ENCODE results near the gene SND1.

Gene SND1

DNA sequence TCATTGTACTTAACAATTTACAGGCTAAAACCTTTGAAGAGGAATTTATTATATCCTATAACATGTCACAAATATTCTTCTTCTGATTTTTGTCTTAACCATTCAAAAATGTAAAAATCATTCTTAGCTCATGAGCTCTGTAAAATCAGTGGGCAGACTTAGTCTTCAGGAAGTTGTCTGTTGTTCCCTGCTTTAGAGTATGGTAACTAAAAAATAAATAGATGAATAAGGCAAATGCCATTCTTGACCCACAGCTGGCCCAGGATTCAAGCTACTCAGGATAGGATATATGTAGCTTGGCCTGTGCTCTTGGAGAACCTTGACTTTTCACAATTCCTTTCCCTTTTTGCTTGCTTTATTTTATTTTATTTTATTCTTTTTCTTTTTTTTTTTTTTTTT lies 327.7 kb downstream of the SND1 start:
- no peak for ATAC-seq
- TF ChIP-seq RARB (CRISPR knock-in tag; IDR thresholded peaks at IDR 0.05) (no peak), TCF4 (CRISPR knock-in tag; IDR thresholded peaks at IDR 0.05; ENCODE audit: borderline replicate concordance) (no peak), ZNF565 (CRISPR knock-in tag; conservative IDR thresholded peaks at IDR 0.05; ENCODE audit: low read depth) (no peak), POU6F1 (CRISPR knock-in tag; IDR thresholded peaks at IDR 0.05; ENCODE audit: borderline replicate concordance, low read depth) (no peak), TOX (CRISPR knock-in tag; IDR thresholded peaks at IDR 0.05; ENCODE audit: borderline replicate concordance) (no peak), ISL1 (CRISPR knock-in tag; IDR thresholded peaks at IDR 0.05) (no peak), ESRRG (CRISPR knock-in tag; IDR thresholded peaks at IDR 0.05) (no peak), OSR1 (CRISPR knock-in tag; IDR thresholded peaks at IDR 0.05) (no peak), ZFP30 (CRISPR knock-in tag; IDR thresholded peaks at IDR 0.05) (no peak), ZNF70 (CRISPR knock-in tag; IDR thresholded peaks at IDR 0.05) (no peak), ZNF8 (CRISPR knock-in tag; IDR thresholded peaks at IDR 0.05) (no peak)
- TF ChIP-seq, protein P1, sequence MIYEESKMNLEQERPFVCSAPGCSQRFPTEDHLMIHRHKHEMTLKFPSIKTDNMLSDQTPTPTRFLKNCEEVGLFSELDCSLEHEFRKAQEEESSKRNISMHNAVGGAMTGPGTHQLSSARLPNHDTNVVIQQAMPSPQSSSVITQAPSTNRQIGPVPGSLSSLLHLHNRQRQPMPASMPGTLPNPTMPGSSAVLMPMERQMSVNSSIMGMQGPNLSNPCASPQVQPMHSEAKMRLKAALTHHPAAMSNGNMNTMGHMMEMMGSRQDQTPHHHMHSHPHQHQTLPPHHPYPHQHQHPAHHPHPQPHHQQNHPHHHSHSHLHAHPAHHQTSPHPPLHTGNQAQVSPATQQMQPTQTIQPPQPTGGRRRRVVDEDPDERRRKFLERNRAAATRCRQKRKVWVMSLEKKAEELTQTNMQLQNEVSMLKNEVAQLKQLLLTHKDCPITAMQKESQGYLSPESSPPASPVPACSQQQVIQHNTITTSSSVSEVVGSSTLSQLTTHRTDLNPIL (CRISPR knock-in tag; IDR thresholded peaks at IDR 0.05; ENCODE audit: low read depth): no peak
- TF ChIP-seq, protein P2, sequence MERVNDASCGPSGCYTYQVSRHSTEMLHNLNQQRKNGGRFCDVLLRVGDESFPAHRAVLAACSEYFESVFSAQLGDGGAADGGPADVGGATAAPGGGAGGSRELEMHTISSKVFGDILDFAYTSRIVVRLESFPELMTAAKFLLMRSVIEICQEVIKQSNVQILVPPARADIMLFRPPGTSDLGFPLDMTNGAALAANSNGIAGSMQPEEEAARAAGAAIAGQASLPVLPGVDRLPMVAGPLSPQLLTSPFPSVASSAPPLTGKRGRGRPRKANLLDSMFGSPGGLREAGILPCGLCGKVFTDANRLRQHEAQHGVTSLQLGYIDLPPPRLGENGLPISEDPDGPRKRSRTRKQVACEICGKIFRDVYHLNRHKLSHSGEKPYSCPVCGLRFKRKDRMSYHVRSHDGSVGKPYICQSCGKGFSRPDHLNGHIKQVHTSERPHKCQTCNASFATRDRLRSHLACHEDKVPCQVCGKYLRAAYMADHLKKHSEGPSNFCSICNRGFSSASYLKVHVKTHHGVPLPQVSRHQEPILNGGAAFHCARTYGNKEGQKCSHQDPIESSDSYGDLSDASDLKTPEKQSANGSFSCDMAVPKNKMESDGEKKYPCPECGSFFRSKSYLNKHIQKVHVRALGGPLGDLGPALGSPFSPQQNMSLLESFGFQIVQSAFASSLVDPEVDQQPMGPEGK (CRISPR knock-in tag; IDR thresholded peaks at IDR 0.05; ENCODE audit: borderline replicate concordance): no peak
- TF ChIP-seq, protein P3, sequence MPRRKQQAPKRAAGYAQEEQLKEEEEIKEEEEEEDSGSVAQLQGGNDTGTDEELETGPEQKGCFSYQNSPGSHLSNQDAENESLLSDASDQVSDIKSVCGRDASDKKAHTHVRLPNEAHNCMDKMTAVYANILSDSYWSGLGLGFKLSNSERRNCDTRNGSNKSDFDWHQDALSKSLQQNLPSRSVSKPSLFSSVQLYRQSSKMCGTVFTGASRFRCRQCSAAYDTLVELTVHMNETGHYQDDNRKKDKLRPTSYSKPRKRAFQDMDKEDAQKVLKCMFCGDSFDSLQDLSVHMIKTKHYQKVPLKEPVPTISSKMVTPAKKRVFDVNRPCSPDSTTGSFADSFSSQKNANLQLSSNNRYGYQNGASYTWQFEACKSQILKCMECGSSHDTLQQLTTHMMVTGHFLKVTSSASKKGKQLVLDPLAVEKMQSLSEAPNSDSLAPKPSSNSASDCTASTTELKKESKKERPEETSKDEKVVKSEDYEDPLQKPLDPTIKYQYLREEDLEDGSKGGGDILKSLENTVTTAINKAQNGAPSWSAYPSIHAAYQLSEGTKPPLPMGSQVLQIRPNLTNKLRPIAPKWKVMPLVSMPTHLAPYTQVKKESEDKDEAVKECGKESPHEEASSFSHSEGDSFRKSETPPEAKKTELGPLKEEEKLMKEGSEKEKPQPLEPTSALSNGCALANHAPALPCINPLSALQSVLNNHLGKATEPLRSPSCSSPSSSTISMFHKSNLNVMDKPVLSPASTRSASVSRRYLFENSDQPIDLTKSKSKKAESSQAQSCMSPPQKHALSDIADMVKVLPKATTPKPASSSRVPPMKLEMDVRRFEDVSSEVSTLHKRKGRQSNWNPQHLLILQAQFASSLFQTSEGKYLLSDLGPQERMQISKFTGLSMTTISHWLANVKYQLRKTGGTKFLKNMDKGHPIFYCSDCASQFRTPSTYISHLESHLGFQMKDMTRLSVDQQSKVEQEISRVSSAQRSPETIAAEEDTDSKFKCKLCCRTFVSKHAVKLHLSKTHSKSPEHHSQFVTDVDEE (CRISPR knock-in tag; IDR thresholded peaks at IDR 0.05): no peak
- TF ChIP-seq, protein P4, sequence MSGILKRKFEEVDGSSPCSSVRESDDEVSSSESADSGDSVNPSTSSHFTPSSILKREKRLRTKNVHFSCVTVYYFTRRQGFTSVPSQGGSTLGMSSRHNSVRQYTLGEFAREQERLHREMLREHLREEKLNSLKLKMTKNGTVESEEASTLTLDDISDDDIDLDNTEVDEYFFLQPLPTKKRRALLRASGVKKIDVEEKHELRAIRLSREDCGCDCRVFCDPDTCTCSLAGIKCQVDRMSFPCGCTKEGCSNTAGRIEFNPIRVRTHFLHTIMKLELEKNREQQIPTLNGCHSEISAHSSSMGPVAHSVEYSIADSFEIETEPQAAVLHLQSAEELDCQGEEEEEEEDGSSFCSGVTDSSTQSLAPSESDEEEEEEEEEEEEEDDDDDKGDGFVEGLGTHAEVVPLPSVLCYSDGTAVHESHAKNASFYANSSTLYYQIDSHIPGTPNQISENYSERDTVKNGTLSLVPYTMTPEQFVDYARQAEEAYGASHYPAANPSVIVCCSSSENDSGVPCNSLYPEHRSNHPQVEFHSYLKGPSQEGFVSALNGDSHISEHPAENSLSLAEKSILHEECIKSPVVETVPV (CRISPR knock-in tag; IDR thresholded peaks at IDR 0.05): no peak

GRCh38 chr7:127980901-127981300 lies 328.9 kb downstream of the SND1 start:
- no peak for ATAC-seq
- no peak for TF ChIP-seq SNAI2 (CRISPR knock-in tag; IDR thresholded peaks at IDR 0.05)
- TF ChIP-seq, protein P2 (CRISPR knock-in tag; IDR thresholded peaks at IDR 0.05; ENCODE audit: borderline replicate concordance): no peak
- no peak for TF ChIP-seq TOX (CRISPR knock-in tag; IDR thresholded peaks at IDR 0.05; ENCODE audit: borderline replicate concordance)
- no peak for TF ChIP-seq TCF4 (CRISPR knock-in tag; IDR thresholded peaks at IDR 0.05; ENCODE audit: borderline replicate concordance)
- no peak for TF ChIP-seq ZFP3 (CRISPR knock-in tag; IDR thresholded peaks at IDR 0.05)
- TF ChIP-seq BACH2 (CRISPR knock-in tag; IDR thresholded peaks at IDR 0.05; ENCODE audit: borderline replicate concordance): no peak
- no peak for TF ChIP-seq GLIS3 (CRISPR knock-in tag; IDR thresholded peaks at IDR 0.05)
- no peak for TF ChIP-seq OSR1 (CRISPR knock-in tag; IDR thresholded peaks at IDR 0.05)
- TF ChIP-seq ZNF70 (CRISPR knock-in tag; IDR thresholded peaks at IDR 0.05): no peak
- TF ChIP-seq, protein P1 (CRISPR knock-in tag; IDR thresholded peaks at IDR 0.05; ENCODE audit: low read depth): no peak
- TF ChIP-seq ZFP30 (CRISPR knock-in tag; IDR thresholded peaks at IDR 0.05): no peak
- TF ChIP-seq, protein P4 (CRISPR knock-in tag; IDR thresholded peaks at IDR 0.05): no peak
- no peak for TF ChIP-seq CSDC2 (CRISPR knock-in tag; IDR thresholded peaks at IDR 0.05)
- no peak for TF ChIP-seq ZC3H10 (CRISPR knock-in tag; IDR thresholded peaks at IDR 0.05)
- no peak for TF ChIP-seq POU6F1 (CRISPR knock-in tag; IDR thresholded peaks at IDR 0.05; ENCODE audit: borderline replicate concordance, low read depth)
- TF ChIP-seq ESRRG (CRISPR knock-in tag; IDR thresholded peaks at IDR 0.05): no peak
- no peak for TF ChIP-seq ARNTL (CRISPR knock-in tag; IDR thresholded peaks at IDR 0.05; ENCODE audit: borderline replicate concordance, low read depth)
